GM21515 (cell line): Measurements from ENCODE around the gene SAP30BP.

Experiments used
- ATAC-seq: cut with Tn5 transposase; IDR thresholded peaks from one replicate; pipeline ENCODE4 v1.9.1; 2021; ENCODE audit not compliant: unreplicated experiment

Gene SAP30BP

GRCh38 chr17:75707079-75707571 is 40.0 kb downstream of the SAP30BP start:
- no peak for ATAC-seq

GRCh38 chr17:75712446-75712845 is 45.3 kb downstream of the SAP30BP start:
- no peak for ATAC-seq

- no peak for ATAC-seq
Measured at GRCh38 chr17:75719732-75720131, 52.6 kb downstream of the SAP30BP start.

DNA sequence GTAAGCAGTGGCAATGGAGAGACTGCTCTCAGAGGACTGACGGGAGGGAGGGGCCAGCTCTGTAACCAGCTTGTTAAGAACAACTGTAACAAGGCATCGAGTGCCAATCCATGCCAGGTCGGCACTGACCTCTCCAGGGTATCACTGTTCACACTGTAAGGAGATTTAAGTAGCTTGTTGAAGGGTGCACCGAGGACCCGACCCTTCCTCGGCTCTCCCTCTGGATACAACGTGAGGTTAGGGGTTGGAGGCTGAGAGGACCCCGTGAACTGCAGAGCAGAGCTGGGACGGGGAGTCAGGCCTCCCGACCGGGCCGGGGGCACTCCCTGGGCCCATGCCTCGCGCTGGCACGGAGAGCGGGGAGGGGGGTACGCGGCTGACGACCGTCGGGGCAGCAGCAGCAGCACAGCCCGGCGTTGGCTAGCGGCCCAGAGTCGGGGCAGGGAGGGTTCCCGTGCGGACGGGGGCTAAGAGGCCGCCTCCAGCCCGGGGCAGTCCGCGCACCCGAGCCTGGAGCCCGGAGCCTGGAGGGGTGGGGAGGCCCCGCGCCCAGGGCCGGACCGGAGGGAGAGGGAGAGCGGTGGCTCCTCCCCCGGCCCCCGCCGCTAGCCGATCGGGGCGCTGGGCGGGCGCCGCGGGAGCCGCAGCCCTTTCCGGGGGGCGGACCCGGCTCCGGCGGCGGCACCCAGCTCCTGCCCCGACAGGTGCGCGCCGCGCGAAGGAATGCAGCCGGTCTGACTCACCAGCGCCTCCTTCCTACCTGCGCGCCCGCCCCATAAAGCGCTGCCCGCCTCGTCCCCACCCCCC is 53.7 kb downstream of the SAP30BP start, which contains the start of gene ITGB4:
ITGB4 (plus strand) TSS at position 804 of the 807 bp plus-strand sequence. CDS start 3,245 bp downstream, outside the sequence.
- ATAC-seq, result no peak

GRCh38 chr17:75721463-75722011 is 54.4 kb downstream of the SAP30BP start:
- no peak for ATAC-seq

DNA sequence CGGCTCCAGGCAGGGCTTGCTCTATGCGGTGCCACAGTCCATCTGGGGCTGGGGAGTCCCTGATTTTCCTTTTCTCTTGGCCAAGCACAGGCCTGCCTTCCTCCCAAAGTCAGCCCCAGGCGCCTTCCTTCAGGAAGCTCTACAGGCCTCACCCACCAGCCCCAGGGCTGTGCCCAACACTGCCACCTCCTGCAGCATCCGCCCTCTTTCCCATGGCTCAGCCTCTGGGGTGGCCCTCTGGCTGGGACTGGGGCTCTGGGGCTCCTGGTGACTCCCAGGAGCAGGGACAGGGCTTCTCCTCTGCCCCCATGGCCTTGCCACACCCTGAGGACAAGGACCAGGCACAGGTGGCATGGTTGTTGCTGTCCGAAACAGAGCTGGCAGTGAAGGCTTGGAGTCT is 54.9 kb downstream of the SAP30BP start:
- ATAC-seq, result no peak

DNA sequence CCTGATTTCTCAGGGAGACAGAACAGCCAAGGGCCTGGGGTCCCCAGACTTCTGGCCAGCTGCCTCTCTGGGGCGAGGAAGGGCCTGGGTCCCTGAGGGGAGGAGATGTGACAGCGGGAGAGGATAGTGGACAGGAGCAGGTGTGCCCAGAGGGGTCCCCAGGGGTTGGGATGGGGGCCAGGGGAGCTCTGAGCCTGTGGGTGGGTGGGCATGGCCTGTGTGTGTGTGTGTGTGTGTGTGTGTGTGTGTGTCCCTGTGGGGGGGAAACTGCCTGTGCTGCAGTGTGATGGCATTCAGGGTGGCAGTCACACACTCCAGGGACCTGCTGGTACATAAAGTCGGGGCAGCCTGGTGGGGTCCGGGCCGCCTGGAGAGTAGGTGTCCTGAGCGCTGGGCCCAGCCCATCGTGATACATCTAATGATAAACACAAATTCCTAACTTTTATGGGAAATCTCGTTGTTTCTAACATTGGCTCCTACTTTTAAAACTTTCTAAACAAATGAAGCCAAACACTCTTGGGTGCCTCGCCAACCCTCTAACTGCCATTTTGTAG is 55.5 kb downstream of the SAP30BP start:
- ATAC-seq, result no peak

DNA sequence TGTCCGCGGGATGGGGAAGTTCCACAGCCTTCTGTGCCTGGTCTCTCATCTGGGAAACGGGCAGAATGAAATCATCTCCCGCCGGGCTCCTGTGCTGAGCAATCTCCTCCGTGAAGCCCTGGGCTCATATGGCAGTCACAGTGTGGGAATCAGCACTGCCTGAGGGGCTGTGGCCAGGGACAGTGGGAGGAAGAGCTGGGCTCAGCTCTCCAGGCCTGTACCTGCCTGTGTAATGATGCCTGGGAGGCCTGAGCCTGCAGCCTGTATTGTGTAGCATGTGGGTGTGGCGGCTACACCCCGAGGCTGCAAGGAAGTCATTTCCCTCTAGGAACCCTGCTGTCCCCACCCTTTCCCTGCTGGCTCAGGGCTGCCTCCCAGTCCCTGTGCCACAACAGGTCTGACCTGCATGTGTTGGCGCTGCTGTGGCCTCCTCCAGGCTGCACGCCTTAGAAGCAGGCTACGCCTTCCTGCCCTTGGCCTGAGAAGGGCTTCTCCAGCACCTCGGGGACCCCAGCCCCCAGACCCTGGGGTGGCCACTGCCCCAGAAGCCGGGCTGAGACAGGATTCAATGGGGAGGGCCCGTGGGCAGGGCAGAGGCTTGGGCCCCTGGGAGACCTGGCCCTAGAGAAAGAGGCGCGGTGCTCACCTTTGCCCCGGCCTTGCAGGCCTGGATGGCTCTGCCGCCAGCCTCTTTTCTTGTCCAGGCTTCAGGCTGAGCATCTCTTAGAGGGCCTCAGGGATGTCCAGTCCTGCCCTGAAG is 56.2 kb downstream of the SAP30BP start:
- no peak for ATAC-seq

- no peak for ATAC-seq
Measured at GRCh38 chr17:75724016-75725003, 57.2 kb downstream of the SAP30BP start.

DNA sequence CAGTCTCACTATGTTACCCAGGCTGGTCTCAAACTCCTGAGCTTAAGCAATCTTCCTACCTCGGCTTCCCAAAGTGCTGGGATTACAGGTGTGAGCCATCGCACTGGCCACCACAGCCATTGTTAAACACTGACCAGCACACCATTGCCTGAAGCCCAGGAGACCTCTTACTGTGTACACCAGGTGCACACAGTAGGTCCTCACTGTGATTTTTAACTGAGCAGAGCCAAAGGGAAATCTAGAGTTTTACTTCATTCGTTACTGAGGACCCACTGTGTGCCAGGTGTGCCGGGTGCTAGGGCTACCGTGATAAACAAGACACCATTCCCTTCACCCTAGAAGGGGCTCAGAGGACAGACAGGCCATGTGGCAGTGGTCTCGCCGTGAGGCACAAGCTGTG is 58.4 kb downstream of the SAP30BP start:
- ATAC-seq, result no peak

- ATAC-seq, result no peak
Measured at GRCh38 chr17:75727391-75727790, 60.3 kb downstream of the SAP30BP start.

- no peak for ATAC-seq
Measured at GRCh38 chr17:75729351-75729750, 62.2 kb downstream of the SAP30BP start.

- no peak for ATAC-seq
Measured at GRCh38 chr17:75730065-75730464, 62.9 kb downstream of the SAP30BP start.

- no peak for ATAC-seq
Measured at GRCh38 chr17:75731086-75731715, 64.1 kb downstream of the SAP30BP start.

- ATAC-seq, result no peak
Measured at GRCh38 chr17:75731716-75732498, 64.8 kb downstream of the SAP30BP start.

- ATAC-seq, result no peak
Measured at GRCh38 chr17:75733471-75733870, 66.3 kb downstream of the SAP30BP start.

GRCh38 chr17:75734674-75735294 is 67.6 kb downstream of the SAP30BP start:
- no peak for ATAC-seq

DNA sequence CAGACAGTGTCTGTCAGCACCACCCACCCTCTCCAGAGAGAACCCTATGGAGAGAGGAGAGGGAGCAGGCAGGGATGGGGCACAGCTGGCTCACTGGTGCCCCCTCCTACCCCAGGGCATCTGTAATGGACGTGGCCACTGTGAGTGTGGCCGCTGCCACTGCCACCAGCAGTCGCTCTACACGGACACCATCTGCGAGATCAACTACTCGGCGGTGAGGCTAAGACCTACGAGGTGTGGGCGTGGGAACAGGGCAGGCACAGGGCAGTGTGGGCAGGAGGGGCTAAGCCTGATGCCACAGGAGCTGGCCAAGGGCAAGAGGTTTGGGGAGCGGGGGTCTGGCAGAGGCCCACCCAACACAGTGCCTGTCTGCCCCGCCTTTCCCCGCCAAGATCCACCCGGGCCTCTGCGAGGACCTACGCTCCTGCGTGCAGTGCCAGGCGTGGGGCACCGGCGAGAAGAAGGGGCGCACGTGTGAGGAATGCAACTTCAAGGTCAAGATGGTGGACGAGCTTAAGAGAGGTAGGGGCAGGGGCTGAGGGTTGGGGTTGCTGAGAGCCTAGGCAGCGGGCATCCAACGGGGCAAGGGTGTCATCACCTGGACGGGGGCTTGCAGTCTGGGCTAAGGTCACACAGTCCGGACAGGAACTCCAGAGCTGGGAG is 69.2 kb downstream of the SAP30BP start:
- no peak for ATAC-seq
